Measurements from ENCODE around the gene UMODL1. TPM values are rescaled to one million over a fixed set of nuclear protein-coding genes. Genes with fewer than 3 reads are reported as not detected.

UMODL1 gene
- total RNA-seq, 1 experiment from 2014 or later: not detected

GRCh38 chr21:42038393-42038792 lies 32.7 kb upstream of the UMODL1 start:
- TF ChIP-seq, protein P1, sequence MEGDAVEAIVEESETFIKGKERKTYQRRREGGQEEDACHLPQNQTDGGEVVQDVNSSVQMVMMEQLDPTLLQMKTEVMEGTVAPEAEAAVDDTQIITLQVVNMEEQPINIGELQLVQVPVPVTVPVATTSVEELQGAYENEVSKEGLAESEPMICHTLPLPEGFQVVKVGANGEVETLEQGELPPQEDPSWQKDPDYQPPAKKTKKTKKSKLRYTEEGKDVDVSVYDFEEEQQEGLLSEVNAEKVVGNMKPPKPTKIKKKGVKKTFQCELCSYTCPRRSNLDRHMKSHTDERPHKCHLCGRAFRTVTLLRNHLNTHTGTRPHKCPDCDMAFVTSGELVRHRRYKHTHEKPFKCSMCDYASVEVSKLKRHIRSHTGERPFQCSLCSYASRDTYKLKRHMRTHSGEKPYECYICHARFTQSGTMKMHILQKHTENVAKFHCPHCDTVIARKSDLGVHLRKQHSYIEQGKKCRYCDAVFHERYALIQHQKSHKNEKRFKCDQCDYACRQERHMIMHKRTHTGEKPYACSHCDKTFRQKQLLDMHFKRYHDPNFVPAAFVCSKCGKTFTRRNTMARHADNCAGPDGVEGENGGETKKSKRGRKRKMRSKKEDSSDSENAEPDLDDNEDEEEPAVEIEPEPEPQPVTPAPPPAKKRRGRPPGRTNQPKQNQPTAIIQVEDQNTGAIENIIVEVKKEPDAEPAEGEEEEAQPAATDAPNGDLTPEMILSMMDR (IDR thresholded peaks at IDR 0.05; ENCODE audit: unreplicated experiment): no peak
- Mint-ChIP-seq H3K4me3 (ENCODE audit: low read depth, unreplicated experiment) (no peak overlapping the region), H3K9me3 (ENCODE audit: low read depth, unreplicated experiment) (no peaks in the 10 kb centered on the region), H3K27me3 (ENCODE audit: unreplicated experiment) (peaks cover 30% of the 10 kb centered on the region), H3K27ac (ENCODE audit: unreplicated experiment) (no peak overlapping the region), H3K36me3 (ENCODE audit: insufficient read depth, unreplicated experiment) (peaks cover 5% of the 10 kb centered on the region), H3K4me1 (ENCODE audit: low read depth, unreplicated experiment) (peaks cover 11% of the 10 kb centered on the region)
- BruUV-seq (replicated peaks): no TSS peak
- intact Hi-C loops (cut with micrococcal nuclease; ENCODE audit: unreplicated experiment): no loop called here
- no peak for DNase-seq
- CTCF ChIA-PET: no interaction called here

DNA sequence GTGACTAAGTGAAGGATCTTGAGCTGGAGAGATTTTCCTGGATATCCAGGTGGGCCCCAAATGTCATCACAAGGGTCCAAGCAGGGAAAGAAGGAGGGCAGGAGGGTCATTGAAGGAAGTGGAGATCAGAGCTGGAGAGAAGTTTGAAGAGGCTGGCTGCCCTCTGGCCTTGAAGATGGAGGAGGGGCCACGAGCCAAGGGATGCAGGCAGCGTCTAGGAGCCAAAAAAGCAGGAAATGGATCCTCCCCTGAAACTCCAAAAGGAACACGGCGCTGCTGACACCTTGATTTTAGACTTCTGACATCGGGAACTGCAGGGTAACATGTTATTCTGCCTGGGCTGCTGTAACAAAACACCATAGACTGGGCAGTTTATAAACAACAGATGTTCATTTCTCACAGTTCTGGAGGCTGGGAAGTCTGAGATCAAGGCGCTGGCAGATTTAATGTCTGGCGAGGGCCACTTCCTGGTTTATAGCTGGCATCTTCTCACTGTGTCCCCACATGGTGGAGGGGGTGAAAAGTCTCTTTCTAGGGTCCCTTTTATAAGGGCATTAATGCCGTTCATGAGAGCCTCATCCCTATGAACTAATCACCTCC lies 32.2 kb upstream of the UMODL1 start:
- H3K9me3 Mint-ChIP-seq (ENCODE audit: low read depth, unreplicated experiment): no peaks in the 10 kb centered on the region
- TF ChIP-seq, protein P1 (IDR thresholded peaks at IDR 0.05; ENCODE audit: unreplicated experiment): no peak
- intact Hi-C loops (cut with micrococcal nuclease; ENCODE audit: unreplicated experiment): no loop called here
- CTCF ChIA-PET: no interaction called here
- H3K4me3 Mint-ChIP-seq (ENCODE audit: low read depth, unreplicated experiment): no peak overlapping the region
- peaks cover 11% of the 10 kb centered on the region for H3K4me1 Mint-ChIP-seq (ENCODE audit: low read depth, unreplicated experiment)
- no TSS peak for BruUV-seq (replicated peaks)
- peaks cover 5% of the 10 kb centered on the region for H3K36me3 Mint-ChIP-seq (ENCODE audit: insufficient read depth, unreplicated experiment)
- H3K27ac Mint-ChIP-seq (ENCODE audit: unreplicated experiment): no peak overlapping the region
- peaks cover 28% of the 10 kb centered on the region for H3K27me3 Mint-ChIP-seq (ENCODE audit: unreplicated experiment)
- no peak for DNase-seq

GRCh38 chr21:42039470-42039901 lies 31.6 kb upstream of the UMODL1 start:
- DNase-seq: no peak
- TF ChIP-seq, protein P1 (IDR thresholded peaks at IDR 0.05; ENCODE audit: unreplicated experiment): no peak
- Mint-ChIP-seq H3K27me3 (ENCODE audit: unreplicated experiment) (peaks cover 23% of the 10 kb centered on the region), H3K27ac (ENCODE audit: unreplicated experiment) (no peak overlapping the region), H3K4me1 (ENCODE audit: low read depth, unreplicated experiment) (peaks cover 11% of the 10 kb centered on the region), H3K4me3 (ENCODE audit: low read depth, unreplicated experiment) (no peak overlapping the region), H3K36me3 (ENCODE audit: insufficient read depth, unreplicated experiment) (peaks cover 5% of the 10 kb centered on the region), H3K9me3 (ENCODE audit: low read depth, unreplicated experiment) (no peaks in the 10 kb centered on the region)
- no TSS peak for BruUV-seq (replicated peaks)
- intact Hi-C loops (cut with micrococcal nuclease; ENCODE audit: unreplicated experiment): no loop called here
- CTCF ChIA-PET: no interaction called here

GRCh38 chr21:42039911-42040351 lies 31.2 kb upstream of the UMODL1 start:
- peaks cover 5% of the 10 kb centered on the region for H3K36me3 Mint-ChIP-seq (ENCODE audit: insufficient read depth, unreplicated experiment)
- no peaks in the 10 kb centered on the region for H3K9me3 Mint-ChIP-seq (ENCODE audit: low read depth, unreplicated experiment)
- TF ChIP-seq, protein P1 (IDR thresholded peaks at IDR 0.05; ENCODE audit: unreplicated experiment): no peak
- peaks cover 18% of the 10 kb centered on the region for H3K27me3 Mint-ChIP-seq (ENCODE audit: unreplicated experiment)
- no peak for DNase-seq
- peaks cover 11% of the 10 kb centered on the region for H3K4me1 Mint-ChIP-seq (ENCODE audit: low read depth, unreplicated experiment)
- intact Hi-C loops (cut with micrococcal nuclease; ENCODE audit: unreplicated experiment): no loop called here
- BruUV-seq (replicated peaks): no TSS peak
- no peak overlapping the region for H3K27ac Mint-ChIP-seq (ENCODE audit: unreplicated experiment)
- CTCF ChIA-PET: no interaction called here
- no peak overlapping the region for H3K4me3 Mint-ChIP-seq (ENCODE audit: low read depth, unreplicated experiment)
